ENCODE data around the gene SDC3. TPM values are rescaled to one million over a fixed set of nuclear protein-coding genes. Genes with fewer than 3 reads are reported as not detected.

SDC3 gene
- total and polyA plus RNA-seq, 2 of the 8 experiments (the other 6 are each of a cell fraction or from before 2014, with no cell fraction given), result 7.0 to 27.0 TPM

DNA sequence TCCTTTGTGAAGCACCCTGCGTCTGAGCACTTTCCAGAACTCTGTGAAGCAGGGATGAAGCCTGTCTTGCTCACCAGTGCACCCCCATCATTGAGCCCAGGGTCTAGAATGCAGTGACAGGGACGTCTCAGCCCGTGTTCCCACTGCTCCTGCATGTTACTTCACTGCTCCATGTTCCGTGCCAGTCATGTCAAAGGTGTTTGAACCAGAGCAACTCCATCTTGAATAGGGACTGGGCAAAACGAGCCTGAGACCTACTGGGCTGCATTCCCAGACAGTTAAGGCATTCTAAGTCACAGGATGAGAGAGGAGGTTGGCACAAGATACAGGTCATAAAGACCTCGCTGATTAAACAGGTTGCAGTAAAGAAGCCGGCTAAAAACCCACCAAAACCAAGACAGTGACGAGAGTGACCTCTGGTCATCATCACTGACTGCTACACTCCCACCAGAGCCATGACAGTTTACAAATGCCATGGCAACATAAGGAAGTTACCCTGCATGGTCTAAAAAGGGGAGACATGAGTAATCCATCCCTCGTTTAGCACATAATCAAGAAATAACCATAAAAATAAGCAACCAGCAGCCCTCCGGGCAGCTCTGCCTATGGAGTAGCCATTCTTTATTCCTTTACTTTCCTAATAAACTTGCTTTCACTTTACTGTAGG lies 63.2 kb downstream of the SDC3 start:
- Histone ChIP-seq H2AK5ac (ENCODE audit: low read depth, low read length) (no peak overlapping the region), H4K8ac (ENCODE audit: extremely low read depth, insufficient read depth, low read length) (no peak overlapping the region), H2BK5ac (ENCODE audit: low read depth, low read length) (no peak overlapping the region; the same call in 1 of the 2 replicates), H4K91ac (replicated peaks; ENCODE audit: insufficient read length, low read length) (peak overlapping the region; percentile 62), H3K79me1 (ENCODE audit: low read depth, low read length) (no peaks in the 10 kb centered on the region), H3K56ac (replicated peaks; ENCODE audit: insufficient read length, low read depth, low read length) (no peak overlapping the region), H2AFZ (ENCODE audit: low read length) (no peak overlapping the region), H3K18ac (ENCODE audit: extremely low read depth, low read length) (0 out of 2 replicates have a peak overlapping the region, but pooled peaks have one; percentile 52), H3K27ac (ENCODE audit: low read depth, low read length) (no peak overlapping the region), H2BK20ac (ENCODE audit: low read length) (peak overlapping the region; percentile 64; the same call in 1 of the 2 replicates), H3K4me3 (ENCODE audit: extremely low read depth in 1 of 4, insufficient read depth in 2 of 4, low read depth in 3 of 4, low read length in 4 of 4) (peak overlapping the region in 1 of 4 experiments; percentile 1; a peak in 1 of 8 replicates), H2BK120ac (replicated peaks; ENCODE audit: low read depth, low read length) (peak overlapping the region; percentile 67), H3K36me3 (ENCODE audit: control insufficient read depth in 2 of 4, insufficient read depth in 4 of 4, low read length in 3 of 4) (no peaks in the 10 kb centered on the region), H3K4ac (replicated peaks; ENCODE audit: insufficient read length, low read depth, low read length) (no peak overlapping the region), H4K5ac (ENCODE audit: insufficient read length, low read depth, low read length) (no peak overlapping the region), H3K9ac (replicated peaks in 1 of 4; ENCODE audit: extremely low read depth in 1 of 4, low read depth in 3 of 4, low read length in 3 of 4) (no peak overlapping the region), H3K23ac (ENCODE audit: insufficient read length) (no peak overlapping the region), H4K20me1 (replicated peaks in 1 of 2; ENCODE audit: control insufficient read depth in 1 of 2, insufficient read depth in 2 of 2, low read length in 2 of 2) (no peaks in the 10 kb centered on the region), H3K9me3 (ENCODE audit: insufficient read depth in 2 of 2, low read depth in 1 of 2, low read length in 1 of 2) (no peaks in the 10 kb centered on the region), H3K14ac (ENCODE audit: insufficient read length) (no peak overlapping the region), H3K79me2 (ENCODE audit: control insufficient read depth in 1 of 2, insufficient read depth in 2 of 2, low read length in 2 of 2) (no peaks in the 10 kb centered on the region), H3K23me2 (ENCODE audit: low read depth, low read length) (no peaks in the 10 kb centered on the region), H3K4me1 (replicated peaks in 1 of 4; ENCODE audit: control insufficient read depth in 3 of 4, insufficient read depth in 4 of 4, low read length in 3 of 4) (peaks cover 13 to 31% (median 22%) of the 10 kb centered on the region in 4 experiments), H3K27me3 (replicated peaks in 1 of 4; ENCODE audit: control insufficient read depth in 3 of 4, extremely low read depth in 1 of 4, insufficient read depth in 3 of 4, low read length in 3 of 4) (no peaks in the 10 kb centered on the region), H2BK15ac (ENCODE audit: low read length) (no peak overlapping the region), H2BK12ac (ENCODE audit: low read depth, low read length) (peak overlapping the region; percentile 82; the same call in 1 of the 2 replicates), H3K4me2 (ENCODE audit: insufficient read depth in 1 of 2, low read depth in 2 of 2, low read length in 2 of 2) (peak overlapping the region; percentile 23 to 29; a peak in 2 of 4 replicates)
- FAIRE-seq (no peak), DNase-seq (ENCODE audit: low read depth in 1 of 2, low spot score in 2 of 2) (no peak)
- 76% methylated on average over 10 of the region's 10 CpGs; no CpG with 5 or more reads in 1 of the 2 experiments for WGBS, 2 experiments (ENCODE audit: extremely low coverage in 1 of 2, insufficient coverage in 1 of 2, insufficient read length in 1 of 2, insufficient replicate concordance in 2 of 2, low coverage in 1 of 2, low lambda C conversion rate in 2 of 2, missing lambda C conversion rate in 1 of 2)
- ChIA-PET CTCF (ENCODE audit: partially characterized antibody) (interaction anchor here (0.9 to 6.2 kb wide), 12 partner anchors 8 to 117 kb away, joined by 3 to 56 read pairs (median 8); no protein-coding TSS in a partner anchor), POLR2A (ENCODE audit: partially characterized antibody) (interaction anchor here (1.1 kb wide), 1 partner anchor 21 kb away, joined by 3 read pairs; no protein-coding TSS in a partner anchor)
- no peak for TF ChIP-seq CREB1 (IDR thresholded peaks at IDR 0.05)
